Activated naive CD8-positive, alpha-beta T cell (primary cell): ENCODE data around the gene ORAI2.
"Not testable (repeated sequence)": the region's sequence is repeated elsewhere in the genome, so short reads cannot be mapped to it uniquely, and the experiment has no call there.

ENCODE experiments used
- H3K27ac Mint-ChIP-seq: one replicate; pipeline ENCODE4 v1.8.0; 2021; ENCODE audit warnings: mixed read lengths
- H3K27me3 Mint-ChIP-seq: one replicate; pipeline ENCODE4 v1.8.0; 2021; ENCODE audit warnings: mixed read lengths
- H3K36me3 Mint-ChIP-seq: one replicate; pipeline ENCODE4 v1.8.0; 2021; ENCODE audit warnings: mixed read lengths
- H3K4me1 Mint-ChIP-seq: one replicate; pipeline ENCODE4 v1.8.0; 2021; ENCODE audit warnings: low read depth, mixed read lengths
- H3K4me3 Mint-ChIP-seq: one replicate; pipeline ENCODE4 v1.8.0; 2021; ENCODE audit warnings: mild to moderate bottlenecking, mixed read lengths
- H3K9me3 Mint-ChIP-seq: one replicate; pipeline ENCODE4 v1.8.0; 2021; ENCODE audit warnings: low read depth, mixed read lengths

Gene ORAI2

GRCh38 chr7:102447311-102447710 lies 13.9 kb downstream of the ORAI2 start:
- no peaks in the 10 kb centered on the region for H3K36me3 Mint-ChIP-seq
- H3K27ac Mint-ChIP-seq = no peak overlapping the region
- no peaks in the 10 kb centered on the region for H3K4me1 Mint-ChIP-seq
- no peak overlapping the region for H3K4me3 Mint-ChIP-seq
- H3K9me3 Mint-ChIP-seq = no peaks in the 10 kb centered on the region
- H3K27me3 Mint-ChIP-seq = no peaks in the 10 kb centered on the region

- Mint-ChIP-seq H3K4me3 (no peak overlapping the region), H3K9me3 (no peaks in the 10 kb centered on the region), H3K4me1 (no peaks in the 10 kb centered on the region), H3K27me3 (no peaks in the 10 kb centered on the region), H3K36me3 (no peaks in the 10 kb centered on the region), H3K27ac (no peak overlapping the region)
Measured at GRCh38 chr7:102449136-102449535, 15.8 kb downstream of the ORAI2 start.

DNA sequence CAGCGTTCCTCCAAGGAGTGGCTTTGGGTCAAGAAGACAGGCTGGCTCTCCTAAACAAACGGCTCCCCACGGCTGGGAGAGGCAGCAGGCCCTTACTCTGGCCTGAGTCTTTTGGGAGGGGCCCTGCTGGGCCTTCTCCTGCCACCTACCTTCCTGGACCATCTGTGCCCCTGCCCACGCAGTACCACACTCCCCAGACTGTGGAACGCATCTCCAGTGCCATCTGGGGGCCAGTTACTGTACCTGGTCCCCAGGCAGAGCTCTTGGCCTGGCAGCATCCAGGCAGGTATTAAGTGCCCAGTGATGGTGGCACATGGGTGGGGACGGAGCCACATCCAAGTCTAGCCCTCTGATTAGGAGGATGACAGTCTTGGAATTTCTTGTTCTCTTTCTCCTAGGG lies 16.9 kb downstream of the ORAI2 start:
- Mint-ChIP-seq H3K9me3 (no peaks in the 10 kb centered on the region), H3K27ac (no peak overlapping the region), H3K27me3 (no peaks in the 10 kb centered on the region), H3K4me3 (no peak overlapping the region), H3K4me1 (no peaks in the 10 kb centered on the region), H3K36me3 (no peaks in the 10 kb centered on the region)

DNA sequence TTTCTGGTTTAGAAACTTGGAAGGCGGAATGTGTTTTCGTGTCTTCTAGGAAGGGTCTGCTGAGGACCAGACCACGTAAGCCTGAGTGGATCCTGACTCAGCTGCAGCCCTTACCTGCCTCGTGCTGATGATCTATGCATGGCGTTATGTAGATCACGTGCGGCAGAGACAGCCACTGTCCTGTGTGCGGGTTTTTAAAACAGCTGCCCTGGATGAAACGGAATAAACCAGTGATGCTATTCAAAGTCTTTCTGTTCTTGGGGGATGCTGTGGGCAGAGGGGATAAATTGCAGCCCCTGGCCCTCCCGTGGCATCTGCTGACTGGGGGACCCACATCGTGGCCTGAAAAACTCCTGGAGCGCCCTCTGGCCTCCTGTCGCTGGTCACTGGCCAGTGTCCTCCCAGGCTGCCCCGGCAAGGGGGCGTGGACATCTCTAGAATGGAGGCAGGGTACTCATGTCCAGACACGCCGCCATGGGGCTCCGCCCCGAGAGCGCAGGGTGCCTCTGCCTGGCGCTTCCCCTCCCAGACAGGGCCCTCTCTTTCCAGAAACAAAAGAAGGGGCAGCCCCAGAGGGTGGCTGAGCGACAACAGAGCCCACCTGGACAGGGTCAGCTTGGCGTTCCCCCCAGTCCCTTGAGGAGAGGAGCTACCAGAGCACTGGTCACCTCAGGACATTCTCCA lies 18.1 kb downstream of the ORAI2 start:
- Mint-ChIP-seq H3K4me1 (no peaks in the 10 kb centered on the region), H3K27ac (no peak overlapping the region), H3K36me3 (no peaks in the 10 kb centered on the region), H3K27me3 (no peaks in the 10 kb centered on the region), H3K4me3 (no peak overlapping the region), H3K9me3 (no peaks in the 10 kb centered on the region)

- Mint-ChIP-seq H3K4me1 (no peaks in the 10 kb centered on the region), H3K36me3 (no peaks in the 10 kb centered on the region), H3K27me3 (no peaks in the 10 kb centered on the region), H3K27ac (no peak overlapping the region), H3K4me3 (no peak overlapping the region), H3K9me3 (no peaks in the 10 kb centered on the region)
Measured at GRCh38 chr7:102452451-102452850, 19.1 kb downstream of the ORAI2 start.

GRCh38 chr7:102453319-102453718 lies 19.9 kb downstream of the ORAI2 start:
- no peaks in the 10 kb centered on the region for H3K9me3 Mint-ChIP-seq
- no peaks in the 10 kb centered on the region for H3K27me3 Mint-ChIP-seq
- H3K4me3 Mint-ChIP-seq = no peak overlapping the region
- no peaks in the 10 kb centered on the region for H3K36me3 Mint-ChIP-seq
- no peaks in the 10 kb centered on the region for H3K4me1 Mint-ChIP-seq
- no peak overlapping the region for H3K27ac Mint-ChIP-seq

DNA sequence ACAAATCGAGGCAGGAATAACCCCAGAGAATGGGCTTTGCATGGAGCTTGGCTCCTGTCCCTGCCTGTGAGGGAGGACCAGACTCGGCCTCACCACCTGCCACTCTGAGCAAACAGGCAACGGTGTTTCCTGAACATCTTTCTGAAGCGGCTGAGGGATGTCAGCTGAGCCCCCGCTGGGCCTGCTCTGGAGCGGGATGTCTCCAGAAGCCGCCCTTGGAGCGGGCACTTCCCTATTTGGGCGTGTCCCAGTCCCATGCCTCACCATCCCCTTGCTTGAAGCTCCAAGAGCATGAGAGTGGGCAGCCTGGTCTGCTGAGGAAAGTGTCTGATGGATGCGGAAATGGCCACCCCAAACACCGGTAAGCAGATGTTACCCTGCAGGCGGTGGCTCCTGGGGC lies 21.1 kb downstream of the ORAI2 start:
- H3K27me3 Mint-ChIP-seq = no peaks in the 10 kb centered on the region
- no peaks in the 10 kb centered on the region for H3K36me3 Mint-ChIP-seq
- no peaks in the 10 kb centered on the region for H3K9me3 Mint-ChIP-seq
- no peak overlapping the region for H3K27ac Mint-ChIP-seq
- no peaks in the 10 kb centered on the region for H3K4me1 Mint-ChIP-seq
- no peak overlapping the region for H3K4me3 Mint-ChIP-seq

DNA sequence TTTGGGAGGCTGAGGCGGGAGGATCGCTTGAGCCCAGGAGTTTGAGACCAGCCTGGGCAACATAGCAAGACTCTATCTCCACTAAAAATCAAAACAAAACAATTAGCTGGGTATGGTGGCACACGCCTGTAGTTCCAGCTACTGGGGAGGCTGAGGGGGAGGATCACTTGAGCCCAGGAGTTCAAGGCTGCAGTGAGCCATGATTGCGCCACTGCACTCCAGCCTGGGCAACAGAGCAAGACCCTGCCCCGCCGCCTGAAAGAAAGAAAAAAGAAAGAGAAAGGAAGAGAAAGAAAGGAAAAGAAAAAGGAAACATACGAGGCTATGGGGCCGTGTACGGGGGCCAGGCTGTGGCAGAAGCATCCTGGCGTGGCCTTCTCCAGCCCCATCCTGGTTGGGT lies 21.6 kb downstream of the ORAI2 start:
- not testable (repeated sequence) for H3K27ac Mint-ChIP-seq

GRCh38 chr7:102455596-102455995 lies 22.2 kb downstream of the ORAI2 start:
- Mint-ChIP-seq H3K9me3 (no peaks in the 10 kb centered on the region), H3K36me3 (no peaks in the 10 kb centered on the region), H3K27ac (no peak overlapping the region), H3K4me3 (no peak overlapping the region), H3K27me3 (no peaks in the 10 kb centered on the region), H3K4me1 (peaks cover under 1% of the 10 kb centered on the region)

More for the DNA sequence above, 21.6 kb downstream of the ORAI2 start:
- H3K4me1 Mint-ChIP-seq, H3K27me3 Mint-ChIP-seq, H3K36me3 Mint-ChIP-seq, H3K4me3 Mint-ChIP-seq, H3K9me3 Mint-ChIP-seq: not testable (repeated sequence)

DNA sequence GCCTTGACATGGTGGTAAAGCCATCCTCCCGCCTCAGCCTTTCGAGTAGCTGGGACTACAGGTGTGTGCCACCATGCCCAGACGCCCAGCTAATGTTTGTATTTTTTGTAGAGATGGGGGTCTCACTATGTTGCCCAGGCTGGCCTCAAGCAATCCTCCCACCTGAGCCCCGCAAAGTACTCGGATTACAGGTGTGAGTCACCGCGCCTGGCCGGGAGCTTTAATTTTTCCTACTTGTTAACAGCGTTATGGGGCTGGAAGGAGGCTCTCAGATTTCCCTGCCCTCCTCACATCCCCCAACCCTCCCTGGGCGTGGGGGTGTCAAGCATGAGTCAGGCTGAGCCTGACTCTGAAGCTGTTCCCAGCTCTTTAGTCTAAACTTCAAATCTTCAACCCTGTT lies 23.0 kb downstream of the ORAI2 start:
- Mint-ChIP-seq H3K9me3 (no peaks in the 10 kb centered on the region), H3K27ac (no peak overlapping the region), H3K4me1 (peaks cover 4% of the 10 kb centered on the region), H3K4me3 (no peak overlapping the region), H3K36me3 (no peaks in the 10 kb centered on the region), H3K27me3 (no peaks in the 10 kb centered on the region)

- Mint-ChIP-seq H3K36me3 (no peaks in the 10 kb centered on the region), H3K4me3 (no peak overlapping the region)
Measured at GRCh38 chr7:102457352-102457924, 24.1 kb downstream of the ORAI2 start.

GRCh38 chr7:102459221-102459844 lies 26.0 kb downstream of the ORAI2 start:
- Mint-ChIP-seq H3K27me3 (no peaks in the 10 kb centered on the region), H3K27ac (no peak overlapping the region), H3K4me3 (no peak overlapping the region), H3K4me1 (peaks cover 17% of the 10 kb centered on the region), H3K9me3 (no peaks in the 10 kb centered on the region), H3K36me3 (no peaks in the 10 kb centered on the region)

More at GRCh38 chr7:102457352-102457924, 24.1 kb downstream of the ORAI2 start:
- Mint-ChIP-seq H3K27ac (no peak overlapping the region), H3K4me1 (peaks cover 5% of the 10 kb centered on the region), H3K9me3 (no peaks in the 10 kb centered on the region), H3K27me3 (no peaks in the 10 kb centered on the region)

DNA sequence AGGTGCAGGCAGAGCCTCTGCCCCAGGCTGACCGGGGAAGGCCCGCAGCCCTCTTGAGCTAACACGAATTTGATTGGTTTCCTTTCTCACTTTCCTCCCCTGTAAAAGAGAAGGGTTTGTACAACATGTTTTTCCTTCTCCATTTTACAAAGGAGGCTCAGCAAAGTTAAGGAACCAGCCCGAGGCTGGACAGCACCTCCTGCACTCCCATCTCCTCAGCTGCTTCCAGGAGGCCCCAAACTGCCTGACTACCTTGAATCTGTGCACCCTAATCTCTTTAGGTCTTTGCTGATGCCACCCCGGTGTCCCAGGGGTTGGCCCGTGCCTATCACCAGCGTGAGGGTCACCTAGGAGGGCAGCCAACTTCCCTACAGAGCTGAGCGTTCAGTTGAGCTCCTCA lies 27.1 kb downstream of the ORAI2 start:
- Mint-ChIP-seq H3K9me3 (no peaks in the 10 kb centered on the region), H3K27me3 (no peaks in the 10 kb centered on the region), H3K27ac (no peak overlapping the region), H3K4me1 (peaks cover 17% of the 10 kb centered on the region), H3K36me3 (no peaks in the 10 kb centered on the region), H3K4me3 (no peak overlapping the region)

DNA sequence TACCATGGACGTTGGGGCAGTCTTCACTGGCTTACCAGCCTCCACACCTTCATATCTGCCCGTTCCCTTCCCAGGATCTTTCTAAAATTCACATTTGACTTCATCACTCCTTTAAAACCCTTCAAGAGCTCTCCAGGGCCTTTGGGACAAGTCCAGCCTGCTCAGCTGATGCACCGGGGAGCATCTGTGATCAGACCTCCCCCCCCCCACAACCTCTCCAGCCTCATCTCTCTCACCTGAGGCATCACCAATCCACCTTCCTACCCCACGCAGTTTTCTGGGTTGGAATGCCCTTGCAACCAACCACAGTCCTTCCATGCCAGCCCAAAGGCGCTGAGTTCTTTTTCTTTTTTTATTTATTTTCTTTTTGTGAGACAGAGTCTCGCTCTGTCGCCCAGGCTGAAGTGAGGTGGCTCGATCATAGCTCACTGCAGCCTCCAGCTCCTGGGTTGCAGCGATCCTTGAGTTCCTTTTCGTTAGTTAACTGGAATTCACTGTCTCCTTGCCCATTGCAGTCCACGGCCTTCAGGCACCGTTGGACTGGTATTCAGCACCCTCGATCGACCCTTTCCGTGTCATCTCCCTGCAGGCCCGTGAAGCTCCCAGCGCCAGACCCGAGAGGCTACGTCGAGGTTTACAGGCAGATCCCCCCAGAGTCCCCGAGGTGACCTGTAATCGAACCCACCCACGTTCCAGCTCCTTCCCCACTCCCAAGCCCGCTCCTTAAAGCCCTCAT lies 30.6 kb downstream of the ORAI2 start:
- Mint-ChIP-seq H3K27ac (peak overlapping the region; percentile 84), H3K4me1 (peaks cover 25% of the 10 kb centered on the region), H3K27me3 (no peaks in the 10 kb centered on the region), H3K9me3 (no peaks in the 10 kb centered on the region), H3K4me3 (peak overlapping the region; percentile 94), H3K36me3 (no peaks in the 10 kb centered on the region)

DNA sequence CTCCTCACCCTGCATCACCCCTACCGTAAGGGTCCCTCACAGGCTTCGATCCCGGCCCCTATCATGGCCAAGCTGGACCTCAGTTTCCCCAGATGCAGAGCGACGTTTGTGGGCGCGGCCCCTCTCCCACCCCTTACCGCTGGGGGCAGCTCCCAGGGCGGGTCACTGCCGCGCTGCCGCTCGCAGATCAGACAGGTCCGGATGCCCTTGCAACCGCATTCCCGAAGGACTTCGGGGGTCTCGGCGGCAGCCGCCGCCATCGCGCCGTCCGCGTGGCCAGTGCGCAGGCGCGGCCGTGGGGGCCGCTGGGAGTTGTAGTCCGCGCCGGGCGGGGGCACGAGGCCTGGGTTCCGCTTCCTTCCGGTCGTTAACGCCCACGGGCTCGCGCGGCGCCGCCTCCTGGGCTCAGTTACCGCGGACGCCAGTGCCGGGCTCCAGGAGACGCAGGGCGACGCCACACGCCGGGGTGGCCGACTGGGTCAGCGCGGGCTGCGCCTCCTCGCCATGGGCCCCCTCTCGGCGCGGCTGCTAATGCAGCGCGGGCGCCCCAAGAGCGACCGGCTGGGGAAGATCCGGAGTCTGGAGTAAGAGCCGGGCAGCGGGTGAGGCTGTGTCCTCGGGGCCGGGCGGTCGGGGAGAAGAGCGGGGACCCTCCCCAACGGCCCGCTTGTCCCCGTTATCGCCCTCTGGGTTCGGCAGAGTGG lies 31.4 kb downstream of the ORAI2 start, which contains the start of the genes ALKBH4 and LRWD1:
ALKBH4 (minus strand) TSS at position 287 of the 704 bp plus-strand sequence; CDS start at position 260, 27 bp downstream.
LRWD1 (plus strand) TSS at position 408 of the 704 bp plus-strand sequence; CDS start at position 505, 97 bp downstream.
- Mint-ChIP-seq H3K36me3 (no peaks in the 10 kb centered on the region), H3K27ac (peak within 1 kb of the TSS; percentile 84), H3K4me3 (peak within 1 kb of the TSS; percentile 94), H3K4me1 (peaks cover 25% of the 10 kb centered on the region), H3K27me3 (no peaks in the 10 kb centered on the region), H3K9me3 (no peaks in the 10 kb centered on the region)
